ENCODE data around the gene GRHL3.
A peak's percentile ranks its signal among the peaks of the same experiment; 100 is the strongest.

The GRHL3 gene

DNA sequence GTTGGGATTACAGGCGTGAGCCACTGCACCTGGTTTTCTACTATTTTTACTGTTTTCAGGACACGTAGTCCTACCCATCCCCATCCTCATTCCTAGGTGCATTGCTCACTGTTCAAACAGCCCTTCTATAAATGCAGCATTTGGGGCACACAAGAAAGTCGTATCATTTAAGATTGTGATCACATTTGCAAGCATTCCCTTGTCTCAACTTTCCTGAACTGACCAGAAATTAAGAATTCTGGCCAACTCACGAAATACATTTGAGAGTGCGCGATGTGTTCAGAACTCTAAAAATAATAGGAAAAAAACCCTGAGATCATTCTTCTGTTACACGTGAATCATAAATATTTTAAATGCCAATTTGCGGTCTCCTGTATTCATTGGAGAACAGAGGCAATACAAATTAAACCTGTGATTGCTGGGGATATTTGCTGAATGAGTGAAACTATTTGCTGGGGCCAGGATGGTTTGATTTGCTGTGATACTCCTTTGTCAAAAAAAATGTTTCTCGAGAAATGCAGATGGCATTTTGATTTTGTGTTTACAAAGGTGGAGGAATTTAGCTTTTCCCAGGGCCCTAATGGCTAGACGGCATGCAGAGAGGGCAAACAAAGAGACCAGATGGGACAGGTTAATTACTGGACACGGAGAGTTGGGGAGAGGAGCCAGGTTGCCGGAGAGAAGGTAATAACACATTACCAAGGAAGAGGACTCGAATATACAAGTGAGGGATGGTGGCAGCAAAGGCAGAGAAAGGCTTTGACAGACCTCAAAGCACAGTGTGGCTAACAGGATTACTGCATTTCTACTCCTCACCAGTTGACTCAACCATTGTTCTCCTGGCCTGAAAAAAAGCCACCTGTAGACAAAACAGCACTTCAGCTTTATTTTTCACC lies 56.0 kb downstream of the GRHL3 start:
- peak; percentile 90 to 98 for DNase-seq

- no peak for DNase-seq
Observed at GRCh38 chr1:24379733-24380315, 60.7 kb downstream of the GRHL3 start.

- no peak for DNase-seq
Observed at GRCh38 chr1:24380508-24380907, 61.4 kb downstream of the GRHL3 start.

- DNase-seq = no peak
Observed at GRCh38 chr1:24381256-24381655, 62.1 kb downstream of the GRHL3 start.

- DNase-seq = no peak
Observed at GRCh38 chr1:24382165-24382577, 63.0 kb downstream of the GRHL3 start.

DNA sequence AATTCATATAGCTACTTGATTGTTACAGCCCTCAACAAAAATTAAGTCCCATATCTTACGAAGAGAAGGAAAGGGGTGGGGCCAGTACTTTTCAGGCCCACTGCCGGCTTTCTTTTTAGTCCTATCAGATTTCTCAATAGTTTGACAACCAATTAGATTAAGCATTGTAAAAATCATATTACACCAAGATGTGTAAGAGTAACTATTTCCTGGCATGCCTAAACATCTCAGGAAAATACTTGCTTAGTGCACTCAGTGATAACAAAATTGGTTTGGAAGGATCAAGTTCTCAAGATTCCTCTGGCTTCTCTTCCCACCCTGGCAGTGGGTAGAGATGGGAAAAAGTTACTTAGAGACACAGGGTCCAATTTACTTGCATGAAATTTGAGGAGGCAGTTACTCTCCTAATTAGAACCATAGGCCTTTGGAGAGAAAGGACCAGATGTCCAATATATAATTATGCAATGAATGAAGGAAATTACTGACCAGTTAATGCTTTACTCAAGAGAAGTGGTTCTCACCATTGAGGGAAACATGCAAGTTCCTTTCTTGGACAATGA lies 64.3 kb downstream of the GRHL3 start:
- DNase-seq = no peak

DNA sequence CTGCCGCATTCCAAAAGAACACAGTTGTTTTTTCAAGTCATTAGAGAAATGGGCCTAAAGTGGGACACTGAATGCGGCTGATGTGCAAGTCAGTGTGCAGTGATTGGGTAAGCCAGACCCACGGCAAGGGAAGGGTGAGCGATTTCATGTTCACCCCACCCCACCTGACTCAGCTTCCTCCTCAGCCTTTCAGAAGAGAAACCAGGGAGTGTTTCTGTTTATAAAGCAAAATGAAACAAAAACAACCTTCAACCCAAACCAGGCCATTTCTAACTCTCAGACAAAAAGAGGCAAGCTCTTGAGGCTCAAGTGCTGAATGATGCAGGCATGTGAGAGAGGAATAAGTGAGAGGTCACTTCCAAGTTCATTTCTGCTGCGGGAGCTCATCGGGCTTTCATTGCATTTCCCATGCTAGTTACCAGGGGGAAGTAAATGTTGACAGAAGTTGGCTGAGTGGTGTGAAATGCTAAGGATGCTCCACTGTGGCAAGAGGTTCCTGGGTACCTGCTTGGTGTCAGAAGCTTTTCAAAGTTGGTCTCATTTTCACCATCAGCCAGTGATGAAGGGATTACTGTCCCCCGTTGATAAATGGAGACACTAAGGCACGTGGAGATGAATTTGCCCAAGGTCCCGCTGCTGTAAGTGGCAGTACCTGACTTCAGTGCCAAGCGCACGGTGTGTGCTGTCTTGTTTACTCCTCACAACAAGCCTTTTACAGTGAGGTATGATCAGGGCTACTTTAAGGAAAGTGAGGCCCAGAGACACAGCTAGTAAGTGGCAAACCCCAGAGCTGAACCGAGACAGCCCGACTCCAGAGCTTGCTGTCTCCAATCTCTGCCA lies 65.3 kb downstream of the GRHL3 start:
- DNase-seq = no peak

DNA sequence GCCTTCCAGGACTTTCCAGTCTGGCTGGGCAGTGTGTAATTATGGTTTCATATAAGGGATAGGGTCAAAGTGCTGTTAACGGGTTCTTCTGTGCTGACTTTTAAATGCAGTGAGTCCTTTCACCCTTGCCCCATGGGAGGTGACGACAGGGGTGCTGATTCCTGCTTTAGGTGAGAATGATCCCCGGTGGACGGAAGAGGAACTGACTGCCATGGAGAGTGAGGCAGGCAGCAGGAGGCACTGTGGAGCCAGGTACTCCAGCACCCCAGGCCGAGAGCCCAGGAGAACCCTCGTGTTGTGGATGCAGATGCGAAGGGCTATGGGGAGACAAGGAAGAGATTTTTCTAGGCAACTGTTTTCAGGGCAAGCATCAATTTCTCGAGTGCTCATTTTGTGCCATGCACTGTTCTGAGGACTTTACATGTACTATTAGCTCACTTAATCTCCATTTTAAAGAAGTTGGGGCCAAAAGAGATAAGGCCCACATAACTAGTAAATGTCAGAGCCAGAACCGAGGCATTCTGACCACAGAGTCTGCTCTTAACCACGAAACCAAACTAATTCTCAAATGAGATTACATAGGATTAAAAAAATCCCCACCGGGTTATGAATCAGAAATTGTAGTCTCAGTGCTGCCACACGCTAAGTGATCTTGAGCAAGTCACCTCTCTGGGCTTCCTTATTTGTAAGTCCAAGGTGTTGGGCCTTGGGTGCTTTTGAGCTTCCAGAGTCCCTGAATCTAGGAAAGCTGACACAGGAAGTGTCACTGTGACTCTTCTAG lies 66.2 kb downstream of the GRHL3 start:
- no peak for DNase-seq

DNA sequence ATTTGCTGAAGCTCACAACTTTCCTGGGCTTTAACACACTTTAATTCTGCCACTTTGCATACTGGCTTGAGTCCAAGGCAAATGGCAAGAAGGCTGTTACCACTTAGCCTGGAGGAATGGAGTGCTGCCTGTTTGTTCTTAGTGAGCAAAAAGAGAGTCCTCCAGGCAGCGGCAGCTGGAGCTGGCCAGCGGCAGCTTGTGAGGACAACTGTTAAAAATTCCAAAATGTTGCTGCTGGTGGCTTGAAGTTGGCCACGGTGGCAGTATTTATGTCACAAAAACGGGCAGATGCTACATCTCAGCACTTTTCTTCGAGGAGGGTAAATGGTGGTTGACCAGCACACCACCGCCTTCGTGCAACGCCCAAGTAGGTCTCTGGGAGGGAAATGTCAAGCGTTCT lies 67.1 kb downstream of the GRHL3 start:
- no peak for DNase-seq

DNA sequence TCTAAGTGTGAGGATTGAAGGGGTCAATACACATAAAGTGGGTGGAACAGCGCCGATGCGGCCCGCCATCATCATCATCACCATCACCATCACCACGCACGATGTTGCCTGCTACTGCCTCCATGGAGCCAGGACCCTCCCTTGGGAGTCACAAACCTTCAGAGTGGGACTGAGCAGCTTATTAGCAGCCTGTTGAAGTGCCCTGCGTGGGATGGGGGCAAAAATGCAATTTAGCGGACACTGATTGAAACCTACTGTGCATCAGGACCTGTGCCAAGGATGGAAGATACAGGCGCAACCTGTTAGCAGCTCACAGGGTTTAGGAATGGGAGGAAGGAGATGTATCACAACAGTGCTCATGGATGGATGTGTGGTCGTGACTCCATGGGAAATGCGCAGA lies 67.8 kb downstream of the GRHL3 start:
- DNase-seq = no peak

DNA sequence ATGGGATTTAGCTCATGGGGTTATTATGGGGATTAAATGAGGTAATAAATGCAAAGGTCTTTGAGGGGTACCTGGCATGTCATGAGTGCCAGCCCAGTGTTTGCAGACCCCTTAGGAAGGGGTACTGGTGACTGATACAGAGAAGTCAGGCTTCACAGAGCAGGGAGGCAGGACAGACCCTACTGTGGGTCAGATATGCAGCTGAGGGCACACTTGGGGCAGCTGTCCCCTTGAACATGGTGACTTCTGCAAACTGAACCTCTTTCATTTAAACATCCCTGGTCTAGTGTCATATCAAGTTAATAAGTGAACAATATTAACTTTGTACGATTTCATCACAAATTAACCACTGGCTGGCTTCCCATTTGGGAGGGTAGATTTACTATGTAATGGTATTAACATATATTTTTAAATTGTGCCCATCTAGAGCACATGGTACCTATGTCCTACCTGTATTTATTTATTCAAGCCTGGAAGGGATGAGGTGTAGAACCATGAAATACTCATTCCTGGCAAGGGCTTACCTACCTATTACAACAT lies 68.5 kb downstream of the GRHL3 start:
- DNase-seq = no peak

- no peak for DNase-seq
Observed at GRCh38 chr1:24388331-24388885, 69.3 kb downstream of the GRHL3 start.

- DNase-seq = no peak
Observed at GRCh38 chr1:24389231-24389678, 70.1 kb downstream of the GRHL3 start.

DNA sequence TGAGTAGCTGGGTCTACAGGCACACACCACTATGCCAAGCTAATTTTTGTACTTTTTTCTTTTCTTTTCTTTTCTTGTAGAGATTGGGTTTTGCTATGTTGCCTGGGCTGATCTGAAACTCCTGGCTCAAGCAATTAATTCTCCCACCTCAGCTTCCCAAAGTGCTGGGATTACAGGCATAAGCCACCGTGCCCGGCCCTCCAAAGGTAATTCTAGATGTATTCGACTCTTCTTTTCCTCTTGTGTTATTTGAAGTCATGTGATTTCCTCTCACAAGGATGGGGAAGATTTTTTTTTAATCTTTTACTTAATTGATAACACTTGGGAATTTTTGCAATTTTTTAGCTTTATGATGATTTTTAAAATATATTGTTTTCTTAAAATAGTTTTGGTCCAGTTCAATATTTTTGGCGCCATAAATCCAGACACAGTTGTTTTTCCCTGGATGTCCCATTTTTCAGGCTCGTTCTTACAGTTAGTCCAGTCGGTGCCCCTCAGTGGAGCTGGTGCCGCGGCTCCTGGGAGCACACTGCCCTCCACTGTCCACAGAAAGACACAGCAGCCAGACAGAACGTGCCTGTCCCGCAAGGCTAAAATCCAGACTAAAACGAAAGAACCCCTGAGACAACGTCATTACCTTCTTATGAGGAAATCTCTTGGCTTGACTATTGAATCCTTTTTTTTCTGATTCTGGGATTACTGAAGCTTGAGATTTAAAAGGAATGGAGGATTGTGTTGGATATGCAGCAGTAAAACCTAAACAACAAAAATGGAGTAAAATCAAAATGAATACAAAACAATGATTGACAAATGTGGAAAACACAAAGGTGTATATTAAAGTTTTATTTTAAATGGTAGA lies 72.0 kb downstream of the GRHL3 start:
- peak; percentile 69 to 74 for DNase-seq

GRCh38 chr1:24391882-24392603 lies 72.9 kb downstream of the GRHL3 start:
- DNase-seq = peak; percentile 15 to 40

GRCh38 chr1:24392604-24392946 lies 73.4 kb downstream of the GRHL3 start:
- no peak for DNase-seq

DNA sequence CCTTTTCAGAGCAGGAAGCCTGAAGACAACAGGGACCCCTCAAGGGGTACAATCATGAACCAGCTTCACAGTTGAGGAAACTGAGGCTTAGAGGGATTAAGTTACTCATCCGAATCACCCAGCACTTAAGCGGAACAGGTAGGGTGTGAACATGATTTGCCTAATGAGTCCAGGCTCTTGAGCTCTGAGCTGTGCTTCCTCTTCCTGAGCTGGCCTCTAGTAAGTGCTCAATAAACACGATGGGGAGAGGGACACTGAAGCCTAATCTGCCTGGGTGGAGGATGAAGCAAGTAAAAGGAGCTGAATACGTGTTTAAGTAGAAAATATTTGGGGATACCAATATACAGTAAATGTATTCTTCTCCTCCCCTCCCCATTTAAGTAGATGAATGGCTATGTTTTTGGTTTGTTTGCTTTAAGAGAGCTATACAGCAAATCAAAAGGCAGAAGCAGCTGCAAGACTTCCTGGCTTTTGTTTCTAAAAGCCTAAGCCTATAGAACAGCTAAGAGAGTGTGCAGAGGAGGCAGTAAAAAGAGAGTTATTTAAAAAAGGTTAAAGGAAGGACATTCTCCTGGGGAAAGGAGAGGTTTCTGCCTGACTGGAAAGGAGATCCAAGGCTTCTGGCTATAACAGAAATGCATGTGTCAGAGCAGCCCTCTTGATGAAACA lies 74.0 kb downstream of the GRHL3 start:
- DNase-seq = no peak

GRCh38 chr1:24393892-24394291 lies 74.7 kb downstream of the GRHL3 start:
- no peak for DNase-seq

GRCh38 chr1:24400065-24400464 lies 80.9 kb downstream of the GRHL3 start:
- no peak for DNase-seq

Measured in cerebellar nuclear complex (tissue), 1 donor.